GM19455 (cell line): Measurements from ENCODE around the gene PKIG.
"Not testable (repeated sequence)": the region's sequence is repeated elsewhere in the genome, so short reads cannot be mapped to it uniquely, and the experiment has no call there.

ENCODE experiments used
- ATAC-seq: cut with Tn5 transposase; IDR thresholded peaks from one replicate; pipeline ENCODE4 v1.9.1; 2021; ENCODE audit not compliant: unreplicated experiment

The PKIG gene

DNA sequence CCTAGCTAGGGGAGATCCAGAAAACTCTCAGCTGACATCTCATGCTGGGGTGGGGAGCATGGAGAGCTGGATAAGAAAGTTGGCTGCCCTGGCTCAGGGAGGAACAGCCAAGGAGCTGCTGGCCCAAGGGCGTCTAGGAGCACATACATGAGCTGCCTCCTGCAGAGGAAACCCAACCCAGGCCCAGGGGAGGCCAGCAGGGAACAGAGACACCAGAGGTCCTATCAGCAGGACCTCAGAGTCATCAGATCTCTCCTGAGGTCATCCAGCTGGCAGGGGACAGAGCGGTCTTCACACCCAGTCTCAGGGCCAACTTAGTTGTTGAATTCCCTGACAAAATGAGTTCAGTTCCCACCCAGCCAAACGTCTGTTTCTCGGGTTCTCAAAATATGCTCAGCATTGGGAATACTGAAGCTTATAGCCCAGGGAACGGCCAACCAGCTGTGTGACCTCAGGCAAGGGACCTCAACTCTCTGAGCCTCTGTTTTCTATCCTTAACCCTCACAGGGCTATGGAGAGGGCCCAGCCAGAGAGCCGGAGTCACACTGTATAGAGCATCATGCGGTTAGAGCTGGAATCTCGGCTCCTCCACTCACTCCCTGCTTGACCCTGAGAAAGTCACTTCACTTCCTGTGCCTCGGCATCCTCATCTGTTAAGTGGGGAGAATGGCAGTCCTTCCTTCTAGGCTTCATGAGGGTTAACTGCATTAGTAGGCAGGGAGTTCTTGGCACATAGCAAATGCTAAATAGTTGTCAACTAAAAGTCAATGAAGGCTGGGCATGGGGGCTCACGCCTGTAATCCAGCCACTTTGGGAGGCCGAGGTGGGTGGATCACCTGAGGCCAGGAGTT is 55.4 kb downstream of the PKIG start:
- no peak for ATAC-seq

DNA sequence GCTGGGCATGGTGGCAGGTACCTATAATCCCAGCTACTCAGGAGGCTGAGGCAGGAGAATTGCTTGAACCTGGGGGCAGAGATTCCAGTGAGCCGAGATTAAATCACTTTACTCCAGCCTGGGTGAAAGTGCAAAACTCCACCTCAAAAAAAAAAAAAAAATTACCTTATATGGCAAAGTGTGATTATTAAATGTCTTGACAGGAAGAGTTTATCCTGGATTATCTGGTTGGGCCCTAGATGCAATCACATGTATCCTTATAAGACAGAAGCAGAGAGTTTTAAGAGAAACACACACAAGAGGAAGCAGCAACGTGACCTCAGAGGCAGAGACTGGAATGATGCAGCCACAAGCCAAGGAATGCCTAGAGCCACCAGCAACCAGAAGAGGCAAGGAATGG is 58.1 kb downstream of the PKIG start:
- no peak for ATAC-seq

DNA sequence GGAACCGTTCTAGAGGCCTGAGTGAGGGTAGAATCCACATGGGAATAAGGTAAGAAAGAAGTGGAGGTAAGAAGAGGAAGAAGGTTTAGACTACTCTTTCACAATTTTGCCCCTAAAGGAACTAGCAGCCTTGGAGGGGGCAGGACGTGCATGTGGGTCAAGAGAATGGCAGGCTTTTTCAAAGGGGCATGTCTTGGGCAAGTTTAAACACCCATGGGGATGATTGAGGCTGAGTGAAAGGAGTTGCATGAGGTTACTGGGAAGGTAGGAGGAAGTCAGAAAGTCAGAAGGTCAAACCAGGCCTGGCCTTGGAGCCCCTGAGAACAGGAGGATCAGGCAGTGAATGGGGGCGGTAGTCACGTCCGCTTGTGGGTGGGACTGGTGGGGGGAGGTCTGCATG is 58.9 kb downstream of the PKIG start:
- no peak for ATAC-seq

DNA sequence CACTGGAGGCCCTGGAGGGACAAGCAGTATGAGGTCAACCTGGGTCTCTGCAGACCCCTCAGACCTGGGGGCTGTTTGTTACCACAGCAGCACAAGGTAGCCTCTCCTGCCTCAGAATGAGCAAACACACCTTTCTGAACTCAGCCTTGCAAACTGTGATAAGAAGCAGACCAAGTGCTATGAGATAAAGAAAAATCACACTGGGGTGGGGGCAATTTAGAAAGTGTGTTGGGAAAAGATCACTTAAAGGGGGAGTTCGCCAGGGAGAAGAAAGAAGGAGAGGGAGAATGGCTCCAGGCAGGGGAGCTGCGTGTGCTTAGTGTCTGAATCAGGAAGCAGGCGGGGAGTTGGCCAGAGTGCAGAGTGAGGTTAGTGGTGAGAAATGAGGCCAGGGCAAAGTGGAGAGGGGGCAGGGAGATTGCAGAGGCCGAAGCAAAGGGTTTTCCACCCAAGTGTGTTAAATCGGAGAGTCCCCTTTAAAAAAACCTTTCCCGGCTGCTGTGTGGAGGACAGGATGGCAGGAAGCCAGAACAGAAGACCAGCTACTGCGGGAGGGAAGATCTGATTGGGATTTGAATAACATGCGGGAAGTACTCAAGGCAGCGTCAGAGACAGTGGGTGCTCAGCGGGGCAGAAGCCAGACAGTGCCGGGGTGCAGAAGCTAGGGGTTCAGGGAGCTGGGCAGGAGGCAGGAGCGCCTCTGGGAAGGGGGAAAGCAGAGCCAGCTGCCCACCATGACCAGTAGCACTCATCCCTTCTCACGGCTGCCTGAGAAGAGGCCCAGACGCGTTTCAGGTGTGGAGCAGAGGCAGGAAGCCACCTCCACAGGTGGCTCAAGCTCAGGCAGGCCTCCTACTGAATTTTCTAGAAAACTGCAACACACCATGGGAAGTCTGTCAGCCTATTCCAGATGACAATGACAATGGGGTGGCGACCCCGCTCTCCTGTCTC is 60.1 kb downstream of the PKIG start:
- no peak for ATAC-seq

DNA sequence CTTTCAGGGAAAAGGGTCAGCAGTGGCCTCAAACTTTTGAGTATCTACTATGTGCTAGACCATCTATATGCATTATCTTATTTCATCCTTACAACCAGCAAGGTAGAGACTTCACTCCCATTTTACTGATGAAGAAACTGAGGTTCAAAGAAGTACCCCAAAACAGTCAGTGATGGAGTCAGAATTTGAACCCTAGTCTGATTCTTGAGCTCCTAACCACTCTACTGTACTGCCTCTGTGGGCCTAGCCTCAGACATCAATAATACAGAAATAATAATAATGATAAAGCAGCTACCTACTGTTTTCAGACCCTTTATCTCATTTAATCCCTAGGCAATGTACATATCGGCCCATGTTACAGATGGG is 60.8 kb downstream of the PKIG start:
- ATAC-seq = no peak

DNA sequence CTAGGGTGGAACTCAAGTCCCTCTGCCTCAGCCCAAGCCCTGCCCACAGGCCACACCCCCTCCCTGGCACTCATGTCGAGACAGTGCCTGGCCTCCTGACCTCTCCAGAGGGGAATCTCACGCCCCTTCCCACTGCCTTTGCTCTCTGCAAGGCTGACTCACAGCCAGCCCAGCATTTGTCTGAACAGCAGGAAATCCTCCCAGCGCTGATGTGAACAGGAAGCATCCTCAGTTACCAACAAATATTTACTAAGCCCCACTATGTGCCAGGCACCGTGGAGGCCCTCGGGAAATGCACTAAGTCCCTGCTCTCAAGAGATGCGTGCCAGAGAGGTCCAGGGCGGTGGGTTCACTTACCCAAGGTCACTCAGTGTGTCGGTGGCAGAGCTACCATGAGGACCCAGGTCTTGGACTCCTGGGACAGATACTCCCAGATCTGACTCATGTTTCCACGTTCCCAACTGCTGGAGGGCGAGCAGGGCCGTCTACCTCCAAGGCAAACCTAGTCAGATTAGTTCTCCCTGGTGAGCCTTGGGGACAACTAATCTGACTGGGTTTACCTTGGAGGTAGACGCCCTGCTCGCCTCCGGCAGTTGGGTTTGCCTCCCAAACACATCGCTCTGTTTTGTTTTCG is 61.3 kb downstream of the PKIG start:
- ATAC-seq = no peak

DNA sequence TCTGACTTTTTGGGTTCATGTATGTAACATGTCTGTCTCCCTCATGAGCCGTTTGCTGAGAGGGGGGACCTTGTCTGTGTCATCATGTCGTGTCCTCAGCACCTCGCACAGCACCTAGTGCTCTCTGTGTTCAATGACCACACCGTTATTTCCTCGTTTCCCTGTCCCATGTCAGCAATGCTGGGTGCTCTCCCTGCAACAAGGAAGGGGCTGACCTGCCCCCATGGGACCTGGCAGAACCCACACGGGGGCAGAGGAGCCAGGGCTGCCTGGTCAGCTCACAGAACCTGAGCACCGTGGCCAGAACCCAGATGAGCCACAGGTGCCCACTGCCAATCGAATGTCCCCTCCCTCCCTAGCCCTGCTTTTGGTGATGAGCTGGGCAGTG is 61.8 kb downstream of the PKIG start:
- ATAC-seq = no peak

DNA sequence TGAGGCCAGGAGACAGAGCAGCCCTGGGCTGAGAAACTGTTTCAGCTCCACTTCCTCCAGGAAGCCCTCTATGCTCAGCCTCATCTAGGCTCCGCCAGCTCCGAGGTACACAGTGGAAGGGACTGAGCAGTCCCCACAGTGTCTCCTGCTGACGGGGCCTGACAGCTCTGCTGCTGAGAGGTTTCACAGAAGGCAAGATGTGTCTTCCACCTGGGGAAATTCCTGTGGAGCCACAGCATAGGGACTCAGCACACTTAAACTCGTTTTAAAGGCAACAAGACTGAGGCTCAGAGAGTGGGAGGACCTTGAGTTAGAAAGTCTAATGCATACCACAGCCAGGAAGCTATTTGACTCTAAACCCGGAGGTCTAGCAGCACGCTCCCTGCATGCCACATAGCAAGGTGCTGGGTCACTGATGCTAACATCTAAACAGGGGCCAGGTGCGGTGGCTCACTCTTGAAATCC is 62.3 kb downstream of the PKIG start:
- no peak for ATAC-seq

DNA sequence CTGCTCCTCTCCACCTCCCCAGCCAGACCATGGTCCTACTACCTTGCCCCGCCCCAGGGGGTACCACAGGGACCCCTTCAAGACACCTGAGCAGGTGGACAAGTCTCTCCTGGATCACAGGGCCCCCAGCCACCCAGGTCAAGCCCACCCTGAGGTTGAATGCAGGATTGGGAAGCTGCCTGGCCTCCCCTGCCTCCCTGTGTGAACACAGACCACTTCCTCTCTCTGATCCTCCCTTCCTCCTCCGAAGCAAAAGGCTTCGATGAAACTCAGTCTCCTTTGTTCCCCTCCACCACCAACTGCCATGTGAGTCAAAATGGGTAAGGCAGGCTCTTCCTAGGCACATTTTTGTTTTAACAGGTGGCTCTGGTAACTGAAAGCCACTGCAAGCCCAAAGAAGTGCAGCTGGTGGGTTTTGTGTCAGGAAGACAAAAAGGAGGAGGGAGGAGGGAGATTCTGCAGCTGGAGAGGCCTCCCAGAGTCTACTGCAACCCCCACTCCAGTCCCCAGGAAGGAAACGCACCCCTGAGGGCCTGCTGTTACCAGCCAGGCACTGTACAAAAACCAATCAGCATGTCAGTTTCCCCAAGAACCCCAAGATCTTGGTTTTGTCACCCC is 63.8 kb downstream of the PKIG start:
- ATAC-seq = peak; percentile 26

DNA sequence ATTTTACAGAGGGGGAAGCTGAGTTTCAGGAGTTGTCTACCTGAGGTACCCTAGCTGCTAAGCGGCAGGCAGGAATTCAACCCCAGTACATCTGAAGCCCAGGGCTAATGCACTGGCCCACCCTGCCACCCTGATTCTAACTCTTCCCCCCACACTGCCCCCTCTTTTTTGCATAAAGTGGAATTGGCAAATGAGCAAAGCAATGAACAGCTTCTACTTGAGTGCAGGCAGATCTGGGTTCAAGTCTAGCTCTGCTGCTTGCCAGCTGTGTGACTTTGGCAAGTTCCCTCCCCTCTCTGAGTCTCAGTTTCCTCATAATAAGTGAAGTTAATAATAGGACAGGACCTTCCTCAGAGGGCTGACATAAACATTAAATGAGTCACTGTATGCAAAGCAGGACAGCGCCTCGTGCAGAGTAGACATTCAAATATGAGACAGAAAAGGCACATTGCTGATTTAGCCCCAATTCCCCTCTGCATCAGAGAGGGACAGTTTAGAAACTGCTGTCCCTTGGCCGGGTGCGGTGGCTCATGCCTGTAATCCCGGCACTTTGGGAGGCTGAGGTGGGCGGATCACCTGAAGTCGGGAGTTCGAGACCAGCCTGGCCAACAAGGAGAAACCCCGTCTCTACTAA is 64.4 kb downstream of the PKIG start:
- peak; percentile 47 for ATAC-seq

DNA sequence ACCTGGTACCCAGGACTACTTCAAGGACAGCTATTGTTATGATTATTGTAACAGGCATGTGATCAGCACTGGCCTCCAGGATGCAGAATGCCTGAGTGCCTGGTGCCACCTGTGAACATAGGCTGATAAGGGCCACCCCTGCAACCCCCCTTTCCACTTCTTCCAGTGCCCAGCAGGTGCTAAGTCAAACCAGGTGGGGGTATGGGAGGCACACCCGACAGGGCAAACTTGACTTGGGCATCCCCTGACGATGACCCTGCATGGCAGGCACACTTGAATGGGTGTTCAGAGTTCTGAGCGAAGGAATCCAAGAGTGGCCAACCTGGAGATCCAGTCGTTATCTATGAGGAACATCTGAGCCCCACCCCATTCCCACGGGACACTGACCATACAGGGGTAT is 65.7 kb downstream of the PKIG start:
- no peak for ATAC-seq

DNA sequence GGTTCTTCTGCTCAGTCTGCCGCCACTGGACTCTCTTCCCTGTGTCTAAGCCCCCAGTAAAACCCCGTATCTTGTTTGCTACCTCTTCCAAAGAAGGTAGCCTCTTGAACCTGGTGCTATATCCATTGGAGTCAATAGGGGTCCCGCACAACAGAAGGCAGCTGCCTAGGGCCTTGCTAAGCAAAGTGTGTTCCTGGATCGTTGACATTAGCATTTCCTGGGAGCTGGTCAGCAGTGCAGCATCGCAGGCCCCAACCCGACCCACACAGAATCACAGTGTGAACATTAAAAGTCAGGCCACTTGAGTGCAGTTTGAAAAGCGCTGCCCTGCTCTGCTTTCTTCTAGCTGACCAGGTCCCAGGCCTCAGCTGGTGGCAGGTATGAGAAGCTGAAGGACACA is 66.2 kb downstream of the PKIG start:
- no peak for ATAC-seq

DNA sequence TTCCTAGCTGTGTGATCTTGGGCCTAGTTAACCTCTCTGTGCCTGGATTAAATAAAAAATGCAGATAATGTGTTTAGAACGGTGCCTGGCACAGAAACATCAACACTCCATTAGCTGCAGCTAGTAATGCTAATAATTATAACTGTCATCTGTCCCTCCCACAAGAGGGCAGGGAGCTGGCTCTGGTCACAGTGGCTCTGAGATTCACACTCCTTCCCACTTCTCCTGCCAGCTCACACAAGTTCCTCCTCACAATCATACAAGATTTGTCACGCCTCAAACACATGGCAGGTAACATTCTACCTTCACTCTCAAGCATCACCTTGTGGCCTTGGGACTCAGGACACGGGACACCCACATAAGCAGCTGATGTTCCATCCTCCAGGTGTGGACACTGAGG is 66.7 kb downstream of the PKIG start:
- ATAC-seq = no peak

DNA sequence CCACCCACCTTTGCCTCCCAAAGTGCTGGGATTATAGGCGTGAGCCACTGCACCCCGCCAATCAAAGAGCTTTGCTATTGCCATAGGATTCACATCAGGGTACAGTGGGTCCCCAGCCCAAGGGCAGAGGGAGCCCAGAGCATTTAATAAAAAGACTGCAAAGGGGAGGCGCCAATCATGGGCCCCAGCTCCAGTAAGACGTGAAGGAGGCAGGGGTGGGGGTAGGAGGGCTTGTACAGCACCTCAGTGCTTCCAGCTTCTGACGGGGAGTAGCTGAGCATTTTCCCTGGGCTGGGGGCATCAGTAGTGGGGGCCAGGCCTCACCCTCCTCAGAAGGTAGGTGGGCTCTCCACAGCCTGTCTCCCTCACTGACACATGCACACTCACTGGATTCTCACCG is 67.6 kb downstream of the PKIG start:
- no peak for ATAC-seq

DNA sequence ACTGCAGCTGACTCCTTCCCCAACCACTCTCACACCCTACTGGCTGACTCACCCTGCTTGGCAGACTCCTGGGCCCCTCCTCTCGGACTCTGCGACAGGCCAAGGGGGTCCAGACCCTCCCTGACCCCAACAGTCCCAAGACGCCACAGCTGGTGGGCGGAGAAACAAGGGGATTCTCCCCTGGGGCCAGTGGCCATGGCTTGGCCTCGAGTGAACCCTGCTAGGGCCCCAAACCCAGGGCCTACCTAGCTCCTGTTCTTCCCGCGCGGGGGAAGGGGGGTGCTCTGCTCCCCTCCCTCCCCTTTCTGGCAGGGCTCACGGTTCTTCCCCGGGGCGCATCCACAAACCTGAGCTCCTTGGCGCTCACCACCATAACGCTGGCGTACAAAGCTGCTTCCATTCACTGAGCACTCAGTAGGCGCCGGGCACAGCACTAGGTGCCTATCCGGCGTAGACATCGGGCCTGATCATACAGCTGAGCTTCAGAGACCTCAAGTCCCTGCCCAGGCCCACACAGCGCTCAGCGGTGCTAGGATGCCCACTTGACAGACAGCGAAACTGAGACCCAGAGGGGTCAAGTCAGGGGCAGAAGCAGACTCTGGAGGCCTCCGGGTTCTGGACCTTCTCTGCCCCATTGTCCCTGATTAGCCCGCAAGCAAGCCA is 68.5 kb downstream of the PKIG start:
- ATAC-seq = no peak

DNA sequence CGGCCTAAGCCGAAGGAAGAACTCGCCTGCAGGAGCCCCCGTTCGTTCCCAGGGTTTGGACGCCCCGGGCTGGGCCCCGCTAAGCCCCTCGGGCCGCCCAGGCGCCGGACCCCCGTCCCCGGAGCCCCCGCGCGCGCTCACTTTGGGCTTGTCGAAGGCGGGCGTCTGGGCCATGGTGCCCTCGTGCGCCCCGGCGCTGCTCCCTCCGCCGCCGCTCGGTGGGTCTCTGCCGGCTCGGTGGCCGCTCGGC is 69.0 kb downstream of the PKIG start:
- ATAC-seq = no peak

DNA sequence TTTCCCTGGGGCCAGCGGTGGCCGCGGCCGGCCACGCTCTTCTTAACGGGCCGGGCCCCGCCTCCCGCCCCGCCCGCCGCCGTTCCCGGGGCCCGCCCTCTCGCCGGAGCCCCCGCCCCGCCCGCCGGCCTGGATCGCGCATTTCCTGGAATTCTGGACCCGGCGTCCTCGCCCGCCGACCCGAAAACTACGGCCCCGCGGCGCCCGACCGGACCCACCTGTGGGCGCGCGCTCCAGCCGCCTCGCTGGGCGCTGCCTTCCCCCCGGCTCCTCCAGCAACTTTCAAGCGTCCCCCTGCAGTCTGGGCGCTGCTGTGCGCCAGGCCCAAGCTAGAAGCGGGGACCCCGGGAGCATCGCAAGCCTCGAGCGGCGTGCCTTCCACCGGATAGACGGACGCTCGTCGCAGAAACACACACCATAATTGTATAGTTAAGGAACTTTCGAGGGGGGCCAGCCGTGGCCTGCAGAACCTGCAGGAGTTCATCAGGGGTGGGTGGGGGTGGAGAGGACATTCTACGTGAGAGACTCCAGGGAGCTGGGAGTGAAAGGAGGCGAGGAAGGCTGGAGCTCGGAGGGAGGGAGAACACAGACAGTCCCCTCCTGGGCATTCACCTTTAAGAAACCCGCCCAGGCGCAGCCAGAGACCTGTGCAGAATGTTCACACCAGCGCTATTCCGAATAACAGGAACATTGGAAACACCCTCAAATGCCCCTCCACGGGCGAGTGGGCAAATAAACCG is 69.5 kb downstream of the PKIG start, which contains the start of gene ADA:
TSS of gene ADA (minus strand) at position 16 of the 740 bp plus-strand sequence. CDS start 92 bp downstream, outside the sequence.
- no peak for ATAC-seq

DNA sequence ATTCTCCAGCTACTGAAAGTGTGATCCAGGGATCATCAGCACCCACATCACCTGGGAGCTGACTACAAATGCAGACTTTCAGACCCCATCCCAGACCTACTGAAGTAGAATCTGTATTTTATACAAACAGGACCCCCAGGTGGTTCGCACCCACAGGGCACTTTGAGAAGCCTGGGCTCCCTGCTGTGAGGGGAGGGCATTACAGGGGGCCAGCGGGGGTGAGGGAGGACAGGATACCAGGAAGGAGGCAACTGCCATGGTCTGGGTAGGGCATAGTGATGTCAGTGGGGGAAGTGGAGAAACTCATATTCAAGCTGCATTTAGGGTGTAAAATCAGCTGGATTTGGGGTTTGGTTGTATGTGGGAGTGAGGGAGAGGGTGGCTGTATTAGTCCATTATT is 71.2 kb downstream of the PKIG start:
- no peak for ATAC-seq

DNA sequence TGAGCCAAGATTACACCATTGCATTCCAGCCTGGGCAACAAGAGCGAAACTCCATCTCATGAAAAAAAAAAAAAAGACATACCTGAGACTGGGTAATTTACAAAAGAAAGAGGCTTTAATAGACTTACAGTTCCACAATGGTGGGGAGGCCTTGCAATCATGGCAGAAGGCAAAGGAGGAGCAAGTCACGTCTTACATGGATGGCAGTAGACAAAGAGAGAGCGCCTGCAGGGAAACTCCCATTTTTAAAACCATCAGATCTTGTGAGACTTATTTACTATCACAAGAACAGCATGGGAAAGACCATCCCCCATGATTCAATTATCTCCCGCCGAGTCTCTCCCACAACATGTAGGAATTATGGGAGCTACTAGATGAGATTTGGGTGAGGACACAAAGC is 71.8 kb downstream of the PKIG start:
- ATAC-seq = not testable (repeated sequence)

DNA sequence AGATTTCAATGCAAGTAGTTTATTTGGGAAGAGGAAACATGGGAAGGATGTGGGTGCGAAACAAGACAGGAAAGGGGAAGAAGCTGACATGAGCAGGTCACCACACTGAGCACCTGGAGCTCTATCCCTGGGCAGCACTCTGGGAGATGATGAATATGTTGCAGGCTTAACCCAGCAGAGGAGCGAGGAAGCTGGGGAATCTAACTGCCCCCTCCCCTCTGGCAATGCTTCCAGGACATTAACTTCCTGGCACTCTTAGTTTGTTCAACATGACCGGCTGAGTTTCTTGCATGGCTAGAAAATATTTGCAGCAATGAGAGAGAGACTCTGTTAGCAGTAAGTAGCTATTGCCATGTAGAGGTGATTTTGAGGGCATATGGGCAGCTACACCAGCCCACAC is 74.1 kb downstream of the PKIG start:
- ATAC-seq = no peak
